NCI-H748 (cell line): ENCODE data around the gene LRRC15.

Source experiments
- DNase-seq: peaks from one replicate; lab custom pipeline; 2025; ENCODE audit not compliant: unreplicated experiment; lab: John Stamatoyannopoulos, UW

Gene LRRC15

GRCh38 chr3:194320744-194321243, 48.7 kb downstream of the LRRC15 start:
- no peak for DNase-seq

- DNase-seq = no peak
Observed at GRCh38 chr3:194320100-194320499, 49.4 kb downstream of the LRRC15 start.

- DNase-seq = no peak
Observed at GRCh38 chr3:194318511-194319161, 50.9 kb downstream of the LRRC15 start.

GRCh38 chr3:194316918-194317317, 52.6 kb downstream of the LRRC15 start:
- DNase-seq = no peak

GRCh38 chr3:194315965-194316361, 53.6 kb downstream of the LRRC15 start:
- peak; percentile 27 for DNase-seq

- DNase-seq = peak; percentile 81
Observed at GRCh38 chr3:194315088-194315964, 54.2 kb downstream of the LRRC15 start.

- no peak for DNase-seq
Observed at GRCh38 chr3:194314388-194315068, 55.0 kb downstream of the LRRC15 start.

- DNase-seq = no peak
Observed at GRCh38 chr3:194313560-194314387, 55.8 kb downstream of the LRRC15 start.

- peak; percentile 18 for DNase-seq
Observed at GRCh38 chr3:194312743-194313281, 56.7 kb downstream of the LRRC15 start.

- no peak for DNase-seq
Observed at GRCh38 chr3:194312186-194312742, 57.3 kb downstream of the LRRC15 start.

- DNase-seq = no peak
Observed at GRCh38 chr3:194311000-194311399, 58.5 kb downstream of the LRRC15 start.

GRCh38 chr3:194310060-194310835, 59.3 kb downstream of the LRRC15 start:
- no peak for DNase-seq

- DNase-seq = no peak
Observed at GRCh38 chr3:194308601-194309449, 60.7 kb downstream of the LRRC15 start.

GRCh38 chr3:194307849-194308248, 61.7 kb downstream of the LRRC15 start:
- no peak for DNase-seq

GRCh38 chr3:194306771-194307640, 62.5 kb downstream of the LRRC15 start:
- no peak for DNase-seq

- DNase-seq = no peak
Observed at GRCh38 chr3:194306109-194306686, 63.3 kb downstream of the LRRC15 start.
